Measurements from ENCODE around the gene VCL.
"Not testable (repeated sequence)": the region's sequence is repeated elsewhere in the genome, so short reads cannot be mapped to it uniquely, and the experiment has no call there.

VCL gene

GRCh38 chr10:74047871-74048270, 50.0 kb downstream of the VCL start:
- ATAC-seq (replicated peaks) (no peak), DNase-seq (no peak)
- H3K36me3 Mint-ChIP-seq (ENCODE audit: insufficient read depth) = peaks cover 31% of the 10 kb centered on the region
- no peaks in the 10 kb centered on the region for H3K9me3 Mint-ChIP-seq
- H3K27ac Mint-ChIP-seq = peak overlapping the region; percentile 25 to 53
- H3K4me3 Mint-ChIP-seq = no peak overlapping the region
- peaks cover 9 to 18% of the 10 kb centered on the region in 2 donors for H3K4me1 Mint-ChIP-seq (ENCODE audit: low read depth in 2 of 2)
- H3K27me3 Mint-ChIP-seq = no peaks in the 10 kb centered on the region

GRCh38 chr10:74048433-74048832, 50.5 kb downstream of the VCL start:
- no peaks in the 10 kb centered on the region for H3K27me3 Mint-ChIP-seq
- H3K36me3 Mint-ChIP-seq (ENCODE audit: insufficient read depth) = peaks cover 25% of the 10 kb centered on the region

GRCh38 chr10:74049955-74050354, 52.0 kb downstream of the VCL start:
- ATAC-seq (replicated peaks) = no peak
- Mint-ChIP-seq H3K27ac (peak overlapping the region in 1 of 2 donors; percentile 21), H3K4me3 (no peak overlapping the region), H3K9me3 (no peaks in the 10 kb centered on the region), H3K36me3 (ENCODE audit: insufficient read depth) (peaks cover 11% of the 10 kb centered on the region), H3K27me3 (no peaks in the 10 kb centered on the region), H3K4me1 (ENCODE audit: low read depth in 2 of 2) (peaks cover 15 to 17% of the 10 kb centered on the region in 2 donors)
- DNase-seq = no peak

More at GRCh38 chr10:74048433-74048832, 50.5 kb downstream of the VCL start:
- no peak overlapping the region for H3K4me3 Mint-ChIP-seq
- H3K27ac Mint-ChIP-seq = no peak overlapping the region
- H3K9me3 Mint-ChIP-seq = no peaks in the 10 kb centered on the region
- DNase-seq (no peak), ATAC-seq (replicated peaks) (no peak)
- peaks cover 9 to 18% of the 10 kb centered on the region in 2 donors for H3K4me1 Mint-ChIP-seq (ENCODE audit: low read depth in 2 of 2)

- no peaks in the 10 kb centered on the region for H3K9me3 Mint-ChIP-seq
- no peak for DNase-seq
- no peak overlapping the region for H3K4me3 Mint-ChIP-seq
- ATAC-seq (replicated peaks) = no peak
- peaks cover 11 to 14% of the 10 kb centered on the region in 2 donors for H3K4me1 Mint-ChIP-seq (ENCODE audit: low read depth in 2 of 2)
- H3K27me3 Mint-ChIP-seq = no peaks in the 10 kb centered on the region
- peaks cover 6% of the 10 kb centered on the region for H3K36me3 Mint-ChIP-seq (ENCODE audit: insufficient read depth)
- H3K27ac Mint-ChIP-seq = no peak overlapping the region
Observed at GRCh38 chr10:74050653-74051052, 52.7 kb downstream of the VCL start.

GRCh38 chr10:74051736-74052342, 53.9 kb downstream of the VCL start:
- DNase-seq (no peak), ATAC-seq (replicated peaks) (no peak)
- Mint-ChIP-seq H3K36me3 (ENCODE audit: insufficient read depth) (peaks cover 4% of the 10 kb centered on the region), H3K27me3 (no peaks in the 10 kb centered on the region), H3K4me1 (ENCODE audit: low read depth in 2 of 2) (peaks cover 19 to 23% of the 10 kb centered on the region in 2 donors), H3K9me3 (no peaks in the 10 kb centered on the region), H3K27ac (peak overlapping the region; percentile 65 to 75), H3K4me3 (no peak overlapping the region)

GRCh38 chr10:74052994-74053393, 55.1 kb downstream of the VCL start:
- H3K27ac Mint-ChIP-seq = no peak overlapping the region

GRCh38 chr10:74055383-74056049, 57.6 kb downstream of the VCL start:
- H3K36me3 Mint-ChIP-seq (ENCODE audit: insufficient read depth) = no peaks in the 10 kb centered on the region
- peaks cover 22 to 26% of the 10 kb centered on the region in 2 donors for H3K4me1 Mint-ChIP-seq (ENCODE audit: low read depth in 2 of 2)
- no peak overlapping the region for H3K4me3 Mint-ChIP-seq
- H3K9me3 Mint-ChIP-seq = no peaks in the 10 kb centered on the region
- peak overlapping the region in 1 of 2 donors; percentile 36 for H3K27ac Mint-ChIP-seq
- no peak for ATAC-seq (replicated peaks)
- no peak for DNase-seq
- no peaks in the 10 kb centered on the region for H3K27me3 Mint-ChIP-seq

More at GRCh38 chr10:74052994-74053393, 55.1 kb downstream of the VCL start:
- no peaks in the 10 kb centered on the region for H3K36me3 Mint-ChIP-seq (ENCODE audit: insufficient read depth)
- H3K27me3 Mint-ChIP-seq = no peaks in the 10 kb centered on the region
- DNase-seq (no peak), ATAC-seq (replicated peaks) (no peak)
- peaks cover 21 to 25% of the 10 kb centered on the region in 2 donors for H3K4me1 Mint-ChIP-seq (ENCODE audit: low read depth in 2 of 2)
- no peak overlapping the region for H3K4me3 Mint-ChIP-seq
- no peaks in the 10 kb centered on the region for H3K9me3 Mint-ChIP-seq

- Mint-ChIP-seq H3K36me3 (ENCODE audit: insufficient read depth) (no peaks in the 10 kb centered on the region), H3K4me3 (peak overlapping the region in 1 of 2 donors; percentile 3), H3K27ac (peak overlapping the region in 1 of 2 donors; percentile 36), H3K9me3 (no peaks in the 10 kb centered on the region), H3K4me1 (ENCODE audit: low read depth in 2 of 2) (peaks cover 22 to 26% of the 10 kb centered on the region in 2 donors), H3K27me3 (no peaks in the 10 kb centered on the region)
- peak; percentile 61 for ATAC-seq (replicated peaks)
- DNase-seq = no peak
Observed at GRCh38 chr10:74056050-74056818, 58.3 kb downstream of the VCL start.

- peak overlapping the region in 1 of 2 donors; percentile 69 for H3K27ac Mint-ChIP-seq
- H3K9me3 Mint-ChIP-seq = no peaks in the 10 kb centered on the region
- H3K4me1 Mint-ChIP-seq (ENCODE audit: low read depth in 2 of 2) = peaks cover 22 to 28% of the 10 kb centered on the region in 2 donors
- no peaks in the 10 kb centered on the region for H3K27me3 Mint-ChIP-seq
- no peaks in the 10 kb centered on the region for H3K36me3 Mint-ChIP-seq (ENCODE audit: insufficient read depth)
- DNase-seq (no peak), ATAC-seq (replicated peaks) (peak; percentile 41)
- peak overlapping the region; percentile 18 to 36 for H3K4me3 Mint-ChIP-seq
Observed at GRCh38 chr10:74058071-74058470, 60.2 kb downstream of the VCL start.

- peak; percentile 57 for ATAC-seq (replicated peaks)
- Mint-ChIP-seq H3K27me3 (no peaks in the 10 kb centered on the region), H3K36me3 (ENCODE audit: insufficient read depth) (no peaks in the 10 kb centered on the region), H3K9me3 (no peaks in the 10 kb centered on the region), H3K4me1 (ENCODE audit: low read depth in 2 of 2) (peaks cover 24 to 28% of the 10 kb centered on the region in 2 donors), H3K4me3 (peak overlapping the region in 1 of 2 donors; percentile 36), H3K27ac (no peak overlapping the region)
- no peak for DNase-seq
Observed at GRCh38 chr10:74058658-74059057, 60.7 kb downstream of the VCL start.

GRCh38 chr10:74061104-74061503, 63.2 kb downstream of the VCL start:
- Mint-ChIP-seq H3K4me1 (ENCODE audit: low read depth in 2 of 2) (peaks cover 20% of the 10 kb centered on the region in 2 donors), H3K9me3 (no peaks in the 10 kb centered on the region), H3K27ac (peak overlapping the region in 1 of 2 donors; percentile 60), H3K36me3 (ENCODE audit: insufficient read depth) (peaks cover 20% of the 10 kb centered on the region), H3K4me3 (no peak overlapping the region), H3K27me3 (no peaks in the 10 kb centered on the region)
- DNase-seq (no peak), ATAC-seq (replicated peaks) (no peak)

- peaks cover 14 to 15% of the 10 kb centered on the region in 2 donors for H3K4me1 Mint-ChIP-seq (ENCODE audit: low read depth in 2 of 2)
- not testable (repeated sequence) for H3K9me3 Mint-ChIP-seq
Observed at GRCh38 chr10:74061978-74062377, 64.1 kb downstream of the VCL start.

GRCh38 chr10:74063256-74063655, 65.3 kb downstream of the VCL start:
- DNase-seq = no peak
- H3K36me3 Mint-ChIP-seq (ENCODE audit: insufficient read depth) = peaks cover 22% of the 10 kb centered on the region
- no peak overlapping the region for H3K4me3 Mint-ChIP-seq
- H3K4me1 Mint-ChIP-seq (ENCODE audit: low read depth in 2 of 2) = peaks cover 8 to 10% of the 10 kb centered on the region in 2 donors
- no peak for ATAC-seq (replicated peaks)
- peak overlapping the region in 1 of 2 donors; percentile 3 for H3K27ac Mint-ChIP-seq
- H3K9me3 Mint-ChIP-seq = no peaks in the 10 kb centered on the region
- H3K27me3 Mint-ChIP-seq = no peaks in the 10 kb centered on the region

More at GRCh38 chr10:74061978-74062377, 64.1 kb downstream of the VCL start:
- DNase-seq; H3K27me3 Mint-ChIP-seq; H3K4me3 Mint-ChIP-seq; ATAC-seq (replicated peaks): not testable (repeated sequence)
- Mint-ChIP-seq H3K36me3 (ENCODE audit: insufficient read depth) (peaks cover 22% of the 10 kb centered on the region), H3K27ac (peak overlapping the region in 1 of 2 donors; percentile 74)

Data from effector memory CD8-positive, alpha-beta T cell (primary cell).